ENCODE data around the gene IQCN.

IQCN gene

DNA sequence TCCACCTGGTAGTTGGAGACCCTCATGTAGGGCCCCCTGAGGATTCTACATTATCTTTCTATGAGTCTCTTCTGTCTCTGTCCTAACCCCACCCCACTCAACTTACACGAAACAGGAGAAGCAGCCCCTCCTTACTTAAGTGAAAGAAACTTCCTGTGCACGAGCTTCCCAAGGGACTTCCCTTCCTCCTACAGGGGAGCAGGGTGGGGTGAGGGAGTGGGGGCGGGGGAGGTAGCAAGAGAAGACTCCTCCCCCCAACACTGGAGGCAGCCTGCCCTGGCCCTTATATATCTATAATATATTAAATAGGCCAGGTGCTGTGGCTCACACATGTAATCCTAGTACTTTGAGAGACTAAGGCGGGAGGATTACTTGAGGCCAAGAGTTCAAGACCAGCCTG lies 42.5 kb downstream of the IQCN start:
- H3K4me3 ChIP-seq (ENCODE audit: low read depth, low read length) = no peak overlapping the region
- no peak for DNase-seq (ENCODE audit: low read depth)
- TF ChIP-seq, protein P1, sequence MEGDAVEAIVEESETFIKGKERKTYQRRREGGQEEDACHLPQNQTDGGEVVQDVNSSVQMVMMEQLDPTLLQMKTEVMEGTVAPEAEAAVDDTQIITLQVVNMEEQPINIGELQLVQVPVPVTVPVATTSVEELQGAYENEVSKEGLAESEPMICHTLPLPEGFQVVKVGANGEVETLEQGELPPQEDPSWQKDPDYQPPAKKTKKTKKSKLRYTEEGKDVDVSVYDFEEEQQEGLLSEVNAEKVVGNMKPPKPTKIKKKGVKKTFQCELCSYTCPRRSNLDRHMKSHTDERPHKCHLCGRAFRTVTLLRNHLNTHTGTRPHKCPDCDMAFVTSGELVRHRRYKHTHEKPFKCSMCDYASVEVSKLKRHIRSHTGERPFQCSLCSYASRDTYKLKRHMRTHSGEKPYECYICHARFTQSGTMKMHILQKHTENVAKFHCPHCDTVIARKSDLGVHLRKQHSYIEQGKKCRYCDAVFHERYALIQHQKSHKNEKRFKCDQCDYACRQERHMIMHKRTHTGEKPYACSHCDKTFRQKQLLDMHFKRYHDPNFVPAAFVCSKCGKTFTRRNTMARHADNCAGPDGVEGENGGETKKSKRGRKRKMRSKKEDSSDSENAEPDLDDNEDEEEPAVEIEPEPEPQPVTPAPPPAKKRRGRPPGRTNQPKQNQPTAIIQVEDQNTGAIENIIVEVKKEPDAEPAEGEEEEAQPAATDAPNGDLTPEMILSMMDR (IDR thresholded peaks at IDR 0.05; ENCODE audit: control insufficient read depth, extremely low read depth, insufficient read depth) = no peak

DNA sequence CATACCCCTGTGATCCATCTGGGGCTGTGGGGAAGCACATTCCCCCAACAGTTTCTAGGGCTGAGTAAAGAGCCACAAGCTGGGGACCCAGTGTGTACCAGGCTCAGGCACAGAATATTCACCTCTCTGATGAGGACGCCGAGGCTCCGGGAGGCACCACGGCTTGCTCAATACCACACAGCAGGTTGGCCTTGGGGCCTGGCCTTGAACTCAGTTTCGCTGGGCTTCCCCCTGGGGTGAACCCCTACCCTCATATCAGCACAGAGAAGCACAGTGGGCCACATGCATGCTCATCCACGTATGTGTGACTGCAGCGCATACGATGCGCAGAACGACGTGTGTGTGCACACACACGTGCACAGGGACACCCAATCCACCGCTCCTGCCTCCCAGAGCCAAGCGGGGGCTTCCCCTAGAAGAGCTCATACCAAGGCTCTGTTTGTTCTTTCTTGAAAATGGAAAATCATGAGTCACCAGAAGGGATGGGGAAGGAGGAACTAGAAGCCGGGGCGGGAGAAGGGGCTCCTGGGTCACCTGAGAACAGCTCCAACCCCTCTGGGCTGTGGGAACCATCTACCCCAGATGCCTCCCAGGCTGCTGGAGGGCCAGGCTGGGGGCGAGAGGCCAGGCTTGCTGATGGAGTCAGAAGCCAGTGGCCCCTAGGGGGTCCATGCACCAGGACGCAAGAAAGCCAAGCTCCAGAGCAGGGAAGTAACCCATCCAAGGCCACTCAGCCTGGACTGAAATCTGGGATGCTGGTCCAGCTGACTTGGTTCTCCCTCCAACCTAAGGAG lies 43.1 kb downstream of the IQCN start:
- DNase-seq (ENCODE audit: low read depth) = no peak
- TF ChIP-seq, protein P1 (IDR thresholded peaks at IDR 0.05; ENCODE audit: control insufficient read depth, extremely low read depth, insufficient read depth) = no peak
- H3K4me3 ChIP-seq (ENCODE audit: low read depth, low read length) = no peak overlapping the region

DNA sequence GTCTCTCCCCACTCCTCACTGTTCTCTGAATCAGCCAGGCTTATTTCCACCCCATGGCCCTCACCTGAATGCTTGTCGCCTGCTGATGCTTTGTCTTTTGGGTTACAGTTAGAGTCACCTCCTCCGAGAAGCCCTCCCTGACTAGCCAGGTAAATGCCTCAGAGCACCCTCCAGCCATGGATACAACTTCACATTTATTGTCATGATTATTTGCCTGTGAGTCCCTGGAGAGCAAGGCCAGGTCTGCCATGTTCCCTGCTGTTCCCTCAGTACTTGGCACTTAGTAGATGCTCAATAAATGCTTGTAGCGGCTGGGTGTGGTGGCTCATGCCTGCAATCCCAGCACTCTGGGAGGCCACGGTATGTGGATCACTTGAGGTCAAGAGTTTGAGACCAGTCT lies 44.3 kb downstream of the IQCN start:
- H3K4me3 ChIP-seq (ENCODE audit: low read depth, low read length) = no peak overlapping the region
- DNase-seq (ENCODE audit: low read depth) = no peak
- TF ChIP-seq, protein P1 (IDR thresholded peaks at IDR 0.05; ENCODE audit: control insufficient read depth, extremely low read depth, insufficient read depth) = no peak

DNA sequence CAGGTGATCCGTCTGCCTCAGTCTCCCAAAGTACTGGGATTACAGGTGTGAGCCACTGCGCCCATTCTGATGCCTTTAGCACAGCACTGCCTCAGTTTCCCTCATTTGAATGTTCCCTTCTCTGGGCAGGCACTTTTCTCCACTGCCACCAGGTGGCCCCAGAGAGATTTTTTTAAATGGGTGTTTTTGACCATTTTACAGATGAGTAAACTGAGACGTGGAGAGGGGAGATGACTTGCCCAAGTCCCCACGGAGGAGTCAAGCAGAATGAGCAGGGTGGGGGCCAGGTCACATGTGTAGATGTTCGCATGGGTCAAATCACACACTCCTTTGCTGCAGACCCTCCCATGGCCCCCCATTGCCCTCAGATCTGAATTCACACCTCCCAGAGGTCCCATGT lies 44.8 kb downstream of the IQCN start:
- DNase-seq (ENCODE audit: low read depth) = no peak
- TF ChIP-seq, protein P1 (IDR thresholded peaks at IDR 0.05; ENCODE audit: control insufficient read depth, extremely low read depth, insufficient read depth) = peak; percentile 28
- H3K4me3 ChIP-seq (ENCODE audit: low read depth, low read length) = no peak overlapping the region

DNA sequence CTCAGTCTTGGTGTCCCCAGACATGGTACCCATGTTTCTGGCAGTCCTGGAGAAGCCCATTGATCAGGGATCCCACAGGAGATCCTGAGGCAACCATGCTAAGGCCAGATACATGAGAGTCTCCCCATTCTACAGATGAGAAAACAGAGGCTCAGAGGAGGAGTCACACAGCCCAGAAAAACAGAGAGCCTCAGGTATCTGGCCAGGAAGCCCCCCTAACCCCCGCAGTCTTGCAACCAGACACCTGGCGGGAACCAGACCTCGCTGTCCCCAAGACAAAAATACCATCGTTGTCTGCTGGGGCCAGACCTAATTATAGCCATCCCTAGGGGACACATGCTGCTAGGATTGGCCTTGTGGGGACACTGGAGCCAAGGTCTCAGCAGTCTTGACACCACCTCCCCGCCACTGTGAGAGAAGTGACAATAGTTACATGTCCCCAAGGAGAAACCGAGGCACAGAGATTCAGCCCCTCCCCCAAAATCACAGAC lies 46.4 kb downstream of the IQCN start:
- no peak for DNase-seq (ENCODE audit: low read depth)
- no peak overlapping the region for H3K4me3 ChIP-seq (ENCODE audit: low read depth, low read length)
- TF ChIP-seq, protein P1 (IDR thresholded peaks at IDR 0.05; ENCODE audit: control insufficient read depth, extremely low read depth, insufficient read depth) = no peak

DNA sequence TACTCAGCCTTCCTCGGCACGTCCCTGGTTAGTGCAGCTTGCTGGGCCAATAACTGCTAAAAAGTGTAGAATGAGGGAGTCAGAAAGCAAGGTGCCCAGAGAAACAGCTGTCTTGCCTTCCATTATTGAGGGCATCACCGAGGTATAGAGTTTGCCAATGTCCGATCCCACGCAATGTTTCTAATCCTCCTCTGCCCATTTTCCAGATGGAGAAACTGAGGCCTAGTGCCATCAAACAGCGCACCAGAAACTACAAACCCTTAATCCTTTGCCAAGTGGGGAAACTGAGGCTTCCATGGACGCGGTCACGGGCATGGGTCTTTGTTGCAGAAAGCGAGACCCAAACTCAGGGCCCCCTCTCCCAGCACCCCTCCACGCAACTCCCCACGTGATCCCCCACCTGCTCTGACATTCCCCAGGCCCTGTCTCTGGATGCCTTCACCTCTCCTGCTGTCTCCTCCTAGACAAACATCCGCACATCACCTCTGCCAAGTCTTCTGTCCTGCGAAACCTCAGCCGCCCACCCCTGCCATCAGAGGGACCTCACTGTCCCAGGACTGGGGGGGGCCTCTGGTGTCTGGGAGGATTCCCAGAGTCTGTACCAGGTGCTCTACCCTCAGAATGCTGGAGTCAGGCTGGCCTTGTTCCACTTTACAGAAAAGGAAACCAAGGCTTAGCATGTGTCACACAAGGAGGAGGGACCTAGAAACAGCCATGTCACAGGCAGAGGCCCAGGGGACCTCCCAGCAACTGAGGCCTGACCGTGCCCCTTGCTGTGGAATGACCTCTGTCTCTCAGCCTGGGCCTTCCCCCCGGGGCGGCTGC lies 47.1 kb downstream of the IQCN start:
- no peak for DNase-seq (ENCODE audit: low read depth)
- TF ChIP-seq, protein P1 (IDR thresholded peaks at IDR 0.05; ENCODE audit: control insufficient read depth, extremely low read depth, insufficient read depth) = no peak
- no peak overlapping the region for H3K4me3 ChIP-seq (ENCODE audit: low read depth, low read length)

Measured in LNCaP clone FGC (cell line).